Measurements from ENCODE around the gene AMZ2.
"Not testable (repeated sequence)": the region's sequence is repeated elsewhere in the genome, so short reads cannot be mapped to it uniquely, and the experiment has no call there.

Gene AMZ2

GRCh38 chr17:68263101-68263681, 15.3 kb downstream of the AMZ2 start:
- peak; percentile 29 for DNase-seq (ENCODE audit: low read depth)
- not testable (repeated sequence) for H3K4me3 ChIP-seq (ENCODE audit: low read length)
- TF ChIP-seq, protein P1, sequence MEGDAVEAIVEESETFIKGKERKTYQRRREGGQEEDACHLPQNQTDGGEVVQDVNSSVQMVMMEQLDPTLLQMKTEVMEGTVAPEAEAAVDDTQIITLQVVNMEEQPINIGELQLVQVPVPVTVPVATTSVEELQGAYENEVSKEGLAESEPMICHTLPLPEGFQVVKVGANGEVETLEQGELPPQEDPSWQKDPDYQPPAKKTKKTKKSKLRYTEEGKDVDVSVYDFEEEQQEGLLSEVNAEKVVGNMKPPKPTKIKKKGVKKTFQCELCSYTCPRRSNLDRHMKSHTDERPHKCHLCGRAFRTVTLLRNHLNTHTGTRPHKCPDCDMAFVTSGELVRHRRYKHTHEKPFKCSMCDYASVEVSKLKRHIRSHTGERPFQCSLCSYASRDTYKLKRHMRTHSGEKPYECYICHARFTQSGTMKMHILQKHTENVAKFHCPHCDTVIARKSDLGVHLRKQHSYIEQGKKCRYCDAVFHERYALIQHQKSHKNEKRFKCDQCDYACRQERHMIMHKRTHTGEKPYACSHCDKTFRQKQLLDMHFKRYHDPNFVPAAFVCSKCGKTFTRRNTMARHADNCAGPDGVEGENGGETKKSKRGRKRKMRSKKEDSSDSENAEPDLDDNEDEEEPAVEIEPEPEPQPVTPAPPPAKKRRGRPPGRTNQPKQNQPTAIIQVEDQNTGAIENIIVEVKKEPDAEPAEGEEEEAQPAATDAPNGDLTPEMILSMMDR (IDR thresholded peaks at IDR 0.05; ENCODE audit: insufficient read depth, low read depth, low read length, missing control alignments): peak; percentile 57

DNA sequence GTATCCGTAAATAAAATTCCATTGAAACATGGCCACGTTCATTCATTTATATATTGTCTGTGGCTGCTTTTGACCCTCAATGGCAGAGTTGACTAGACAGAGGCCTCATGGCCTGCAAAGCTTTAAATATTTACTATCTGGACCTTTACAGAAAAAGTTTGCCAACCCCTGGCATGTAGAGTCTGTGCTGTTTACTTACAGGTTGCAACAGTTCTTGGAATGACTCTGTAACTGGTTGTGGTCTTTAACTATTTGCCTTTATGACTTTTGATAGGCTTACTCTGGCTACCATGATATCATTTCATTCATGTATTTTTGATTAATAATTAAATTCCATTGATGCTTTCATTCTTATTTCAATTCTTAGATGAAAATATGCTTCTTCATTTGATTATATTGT, 18.0 kb downstream of the AMZ2 start:
- not testable (repeated sequence) for DNase-seq (ENCODE audit: low read depth); H3K4me3 ChIP-seq (ENCODE audit: low read length)

DNA sequence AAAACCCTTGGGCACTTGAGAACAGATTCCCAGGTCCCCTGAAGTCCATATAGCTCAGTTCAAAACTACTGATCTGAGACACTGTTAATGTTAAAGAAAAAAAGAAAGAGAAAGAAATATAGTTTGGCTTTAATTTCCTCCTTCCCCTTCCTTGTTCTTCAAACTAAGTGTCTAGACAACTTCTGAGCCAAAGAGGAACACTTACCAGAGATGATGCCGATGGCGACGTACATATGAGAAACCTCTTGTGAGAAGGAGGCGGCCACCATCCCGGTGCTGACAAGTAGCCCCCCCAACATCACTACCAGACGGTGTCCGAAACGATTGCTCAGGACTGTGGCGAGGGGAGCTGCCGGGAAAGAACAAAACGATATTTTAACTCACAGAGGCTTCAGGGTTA, 25.9 kb downstream of the AMZ2 start:
- TF ChIP-seq, protein P1 (IDR thresholded peaks at IDR 0.05; ENCODE audit: insufficient read depth, low read depth, low read length, missing control alignments): no peak
- H3K4me3 ChIP-seq (ENCODE audit: low read length): no peak overlapping the region
- DNase-seq (ENCODE audit: low read depth): no peak

- not testable (repeated sequence) for DNase-seq (ENCODE audit: low read depth); H3K4me3 ChIP-seq (ENCODE audit: low read length)
Observed at GRCh38 chr17:68276339-68276738, 28.5 kb downstream of the AMZ2 start.

DNA sequence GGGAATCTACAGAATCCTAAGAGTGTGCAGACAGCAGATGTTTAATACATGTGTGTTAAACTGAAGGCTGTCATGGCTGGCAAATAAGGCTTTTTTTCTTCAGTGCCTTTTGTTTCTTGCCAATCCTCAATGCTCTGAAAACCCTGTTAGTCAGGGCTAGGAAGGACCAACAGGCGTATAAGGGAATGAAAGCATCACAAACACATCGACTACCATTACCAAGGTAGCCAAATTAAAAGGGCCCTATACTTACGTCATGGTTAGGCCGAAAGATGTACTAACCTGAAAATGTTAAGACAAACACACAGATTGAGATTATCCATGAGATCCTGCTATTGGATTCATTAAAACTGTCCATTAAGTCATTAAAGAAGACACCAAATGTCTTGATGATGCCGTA, 30.0 kb downstream of the AMZ2 start:
- no peak overlapping the region for H3K4me3 ChIP-seq (ENCODE audit: low read length)
- DNase-seq (ENCODE audit: low read depth): no peak
- TF ChIP-seq, protein P1 (IDR thresholded peaks at IDR 0.05; ENCODE audit: insufficient read depth, low read depth, low read length, missing control alignments): no peak

- H3K4me3 ChIP-seq (ENCODE audit: low read length); DNase-seq (ENCODE audit: low read depth): not testable (repeated sequence)
Observed at GRCh38 chr17:68281965-68282364, 34.1 kb downstream of the AMZ2 start.

DNA sequence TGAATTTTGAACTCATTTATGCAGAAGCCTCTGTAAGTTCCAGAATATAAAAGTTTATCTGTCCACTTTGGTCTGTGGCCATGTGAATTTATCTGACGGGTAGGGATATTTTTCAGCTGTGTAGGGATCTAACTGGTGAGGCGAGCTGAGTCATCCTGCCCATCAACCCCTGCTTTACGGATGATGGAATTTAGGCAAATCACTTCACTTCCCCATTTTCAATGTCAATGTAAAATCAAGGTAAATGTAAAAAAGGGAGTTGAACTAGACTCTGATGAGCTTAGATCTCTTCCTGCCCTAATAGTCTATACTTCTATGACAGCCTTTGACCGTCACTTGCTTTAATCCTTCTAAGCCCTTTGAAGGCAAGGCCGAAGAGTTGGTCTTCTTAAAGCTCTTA, 40.5 kb downstream of the AMZ2 start:
- H3K4me3 ChIP-seq (ENCODE audit: low read length): no peak overlapping the region
- DNase-seq (ENCODE audit: low read depth): no peak
- TF ChIP-seq, protein P1 (IDR thresholded peaks at IDR 0.05; ENCODE audit: insufficient read depth, low read depth, low read length, missing control alignments): no peak

- no peak overlapping the region for H3K4me3 ChIP-seq (ENCODE audit: low read length)
Observed at GRCh38 chr17:68288804-68289203, 41.0 kb downstream of the AMZ2 start.

More at GRCh38 chr17:68288804-68289203, 41.0 kb downstream of the AMZ2 start:
- DNase-seq (ENCODE audit: low read depth): no peak
- TF ChIP-seq, protein P1 (IDR thresholded peaks at IDR 0.05; ENCODE audit: insufficient read depth, low read depth, low read length, missing control alignments): no peak
